ENCODE measurements around the gene RHEB.

- TF ChIP-seq, protein P1, sequence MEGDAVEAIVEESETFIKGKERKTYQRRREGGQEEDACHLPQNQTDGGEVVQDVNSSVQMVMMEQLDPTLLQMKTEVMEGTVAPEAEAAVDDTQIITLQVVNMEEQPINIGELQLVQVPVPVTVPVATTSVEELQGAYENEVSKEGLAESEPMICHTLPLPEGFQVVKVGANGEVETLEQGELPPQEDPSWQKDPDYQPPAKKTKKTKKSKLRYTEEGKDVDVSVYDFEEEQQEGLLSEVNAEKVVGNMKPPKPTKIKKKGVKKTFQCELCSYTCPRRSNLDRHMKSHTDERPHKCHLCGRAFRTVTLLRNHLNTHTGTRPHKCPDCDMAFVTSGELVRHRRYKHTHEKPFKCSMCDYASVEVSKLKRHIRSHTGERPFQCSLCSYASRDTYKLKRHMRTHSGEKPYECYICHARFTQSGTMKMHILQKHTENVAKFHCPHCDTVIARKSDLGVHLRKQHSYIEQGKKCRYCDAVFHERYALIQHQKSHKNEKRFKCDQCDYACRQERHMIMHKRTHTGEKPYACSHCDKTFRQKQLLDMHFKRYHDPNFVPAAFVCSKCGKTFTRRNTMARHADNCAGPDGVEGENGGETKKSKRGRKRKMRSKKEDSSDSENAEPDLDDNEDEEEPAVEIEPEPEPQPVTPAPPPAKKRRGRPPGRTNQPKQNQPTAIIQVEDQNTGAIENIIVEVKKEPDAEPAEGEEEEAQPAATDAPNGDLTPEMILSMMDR (IDR thresholded peaks at IDR 0.05; ENCODE audit: insufficient read depth, low read length) = no peak
- TF ChIP-seq, protein P2, sequence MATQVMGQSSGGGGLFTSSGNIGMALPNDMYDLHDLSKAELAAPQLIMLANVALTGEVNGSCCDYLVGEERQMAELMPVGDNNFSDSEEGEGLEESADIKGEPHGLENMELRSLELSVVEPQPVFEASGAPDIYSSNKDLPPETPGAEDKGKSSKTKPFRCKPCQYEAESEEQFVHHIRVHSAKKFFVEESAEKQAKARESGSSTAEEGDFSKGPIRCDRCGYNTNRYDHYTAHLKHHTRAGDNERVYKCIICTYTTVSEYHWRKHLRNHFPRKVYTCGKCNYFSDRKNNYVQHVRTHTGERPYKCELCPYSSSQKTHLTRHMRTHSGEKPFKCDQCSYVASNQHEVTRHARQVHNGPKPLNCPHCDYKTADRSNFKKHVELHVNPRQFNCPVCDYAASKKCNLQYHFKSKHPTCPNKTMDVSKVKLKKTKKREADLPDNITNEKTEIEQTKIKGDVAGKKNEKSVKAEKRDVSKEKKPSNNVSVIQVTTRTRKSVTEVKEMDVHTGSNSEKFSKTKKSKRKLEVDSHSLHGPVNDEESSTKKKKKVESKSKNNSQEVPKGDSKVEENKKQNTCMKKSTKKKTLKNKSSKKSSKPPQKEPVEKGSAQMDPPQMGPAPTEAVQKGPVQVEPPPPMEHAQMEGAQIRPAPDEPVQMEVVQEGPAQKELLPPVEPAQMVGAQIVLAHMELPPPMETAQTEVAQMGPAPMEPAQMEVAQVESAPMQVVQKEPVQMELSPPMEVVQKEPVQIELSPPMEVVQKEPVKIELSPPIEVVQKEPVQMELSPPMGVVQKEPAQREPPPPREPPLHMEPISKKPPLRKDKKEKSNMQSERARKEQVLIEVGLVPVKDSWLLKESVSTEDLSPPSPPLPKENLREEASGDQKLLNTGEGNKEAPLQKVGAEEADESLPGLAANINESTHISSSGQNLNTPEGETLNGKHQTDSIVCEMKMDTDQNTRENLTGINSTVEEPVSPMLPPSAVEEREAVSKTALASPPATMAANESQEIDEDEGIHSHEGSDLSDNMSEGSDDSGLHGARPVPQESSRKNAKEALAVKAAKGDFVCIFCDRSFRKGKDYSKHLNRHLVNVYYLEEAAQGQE (IDR thresholded peaks at IDR 0.05; ENCODE audit: insufficient replicate concordance, low read depth) = no peak
- TF ChIP-seq SPI1 (IDR thresholded peaks at IDR 0.05; ENCODE audit: borderline replicate concordance, low read depth) (no peak), POLR2AphosphoS5 (IDR thresholded peaks at IDR 0.05; ENCODE audit: low read depth) (no peak), GABPA (IDR thresholded peaks at IDR 0.05; ENCODE audit: low read depth) (no peak)
Measured at GRCh38 chr7:151455690-151456089, 64.0 kb downstream of the RHEB start.

Measured in HL-60 (cell line).